ENCODE results near the gene MLLT10.

The MLLT10 gene

GRCh38 chr10:21638681-21639080 is 104.6 kb downstream of the MLLT10 start:
- H3K4me3 ChIP-seq (replicated peaks in 1 of 2; ENCODE audit: low read depth in 2 of 2, low read length in 2 of 2), result no peak overlapping the region
- no peak for TF ChIP-seq CTCF (IDR thresholded peaks at IDR 0.05; ENCODE audit: low read depth, low read length)
- DNase-seq (ENCODE audit: low read depth in 2 of 2), result no peak

GRCh38 chr10:21648040-21648439 is 114.0 kb downstream of the MLLT10 start:
- H3K4me3 ChIP-seq (replicated peaks in 1 of 2; ENCODE audit: low read depth in 2 of 2, low read length in 2 of 2), result no peak overlapping the region
- DNase-seq (ENCODE audit: low read depth in 2 of 2), result no peak
- TF ChIP-seq CTCF (IDR thresholded peaks at IDR 0.05; ENCODE audit: low read depth, low read length), result no peak

GRCh38 chr10:21649454-21649872 is 115.4 kb downstream of the MLLT10 start:
- DNase-seq (ENCODE audit: low read depth in 2 of 2), result no peak
- TF ChIP-seq CTCF (IDR thresholded peaks at IDR 0.05; ENCODE audit: low read depth, low read length), result no peak
- no peak overlapping the region for H3K4me3 ChIP-seq (replicated peaks in 1 of 2; ENCODE audit: low read depth in 2 of 2, low read length in 2 of 2)

GRCh38 chr10:21650353-21650752 is 116.3 kb downstream of the MLLT10 start:
- no peak overlapping the region for H3K4me3 ChIP-seq (replicated peaks in 1 of 2; ENCODE audit: low read depth in 2 of 2, low read length in 2 of 2)
- TF ChIP-seq CTCF (IDR thresholded peaks at IDR 0.05; ENCODE audit: low read depth, low read length), result no peak
- no peak for DNase-seq (ENCODE audit: low read depth in 2 of 2)

- no peak overlapping the region for H3K4me3 ChIP-seq (replicated peaks in 1 of 2; ENCODE audit: low read depth in 2 of 2, low read length in 2 of 2)
- no peak for TF ChIP-seq CTCF (IDR thresholded peaks at IDR 0.05; ENCODE audit: low read depth, low read length)
- DNase-seq (ENCODE audit: low read depth in 2 of 2), result peak in 1 of 2 donors; percentile 15
These were observed 121.2 kb downstream of the MLLT10 start for GRCh38 chr10:21655236-21655635.

- TF ChIP-seq CTCF (IDR thresholded peaks at IDR 0.05; ENCODE audit: low read depth, low read length), result no peak
- DNase-seq (ENCODE audit: low read depth in 2 of 2), result no peak
These were observed 121.7 kb downstream of the MLLT10 start for GRCh38 chr10:21655687-21656086.

GRCh38 chr10:21661087-21661486 is 127.1 kb downstream of the MLLT10 start:
- no peak for TF ChIP-seq CTCF (IDR thresholded peaks at IDR 0.05; ENCODE audit: low read depth, low read length)
- H3K4me3 ChIP-seq (replicated peaks in 1 of 2; ENCODE audit: low read depth in 2 of 2, low read length in 2 of 2), result no peak overlapping the region
- no peak for DNase-seq (ENCODE audit: low read depth in 2 of 2)

More at GRCh38 chr10:21655687-21656086, 121.7 kb downstream of the MLLT10 start:
- no peak overlapping the region for H3K4me3 ChIP-seq (replicated peaks in 1 of 2; ENCODE audit: low read depth in 2 of 2, low read length in 2 of 2)

All from cardiac fibroblast (primary cell).